Loucy (cell line): ENCODE results near the gene CETN3.

Experiments
- H2AFZ ChIP-seq: fragments of 200-600 bp; sonication (generic); 2 replicates; pipeline ENCODE4 v1.6.0; 2016; ENCODE audit warnings: antibody characterized with exemption, mild to moderate bottlenecking, low read length, moderate library complexity
- H3F3A ChIP-seq: fragments of 200-600 bp; 2 replicates; pipeline ENCODE4 v1.6.0; 2016; ENCODE audit warnings: antibody characterized with exemption, low read depth, mild to moderate bottlenecking
- H3K27me3 ChIP-seq: fragments of 200-600 bp; sonication (generic); 2 replicates; pipeline ENCODE4 v1.6.1; 2014; ENCODE audit warnings: low read length, mild to moderate bottlenecking; ENCODE audit not compliant: insufficient read depth, poor library complexity, severe bottlenecking
- H3K36me3 ChIP-seq: fragments of 200-600 bp; sonication (generic); 2 replicates; pipeline ENCODE4 v1.6.1; 2016; ENCODE audit warnings: low read length; ENCODE audit not compliant: insufficient read depth
- H3K4me1 ChIP-seq: fragments of 200-600 bp; sonication (generic); 2 replicates; pipeline ENCODE4 v1.5.1; 2014; ENCODE audit warnings: low read length, mild to moderate bottlenecking; ENCODE audit not compliant: insufficient read depth, poor library complexity, severe bottlenecking
- H3K4me2 ChIP-seq: fragments of 200-600 bp; sonication (generic); 2 replicates; pipeline ENCODE4 v1.6.0; 2014; ENCODE audit warnings: antibody characterized with exemption, low read length, low read depth, mild to moderate bottlenecking; ENCODE audit not compliant: poor library complexity, severe bottlenecking
- H3K4me3 ChIP-seq: fragments of 200-600 bp; sonication (generic); 2 replicates; pipeline ENCODE4 v1.5.1; 2014; ENCODE audit warnings: low read length, mild to moderate bottlenecking, mixed read lengths; ENCODE audit not compliant: poor library complexity, severe bottlenecking
- H3K79me2 ChIP-seq: fragments of 200-600 bp; sonication (generic); 2 replicates; pipeline ENCODE4 v1.6.1; 2014; ENCODE audit warnings: low read length; ENCODE audit not compliant: insufficient read depth
- H3K9ac ChIP-seq: fragments of 200-600 bp; sonication (generic); 2 replicates; pipeline ENCODE4 v1.6.0; 2014; ENCODE audit warnings: mild to moderate bottlenecking, low read depth, low read length, moderate library complexity; ENCODE audit not compliant: poor library complexity, severe bottlenecking
- H3K9me2 ChIP-seq: fragments of 200-600 bp; sonication (generic); replicated peaks from 2 replicates; pipeline ENCODE4 v1.6.1; 2016; ENCODE audit warnings: low read depth, low read length, mixed read lengths
- H3K9me3 ChIP-seq: fragments of 200-600 bp; sonication (generic); 2 replicates; pipeline ENCODE4 v1.6.1; 2014; ENCODE audit warnings: mild to moderate bottlenecking, antibody characterized with exemption, low read length, low read depth; ENCODE audit not compliant: insufficient read depth
- H4K20me1 ChIP-seq: fragments of 200-600 bp; sonication (generic); 2 replicates; pipeline ENCODE4 v1.6.0; 2014; ENCODE audit warnings: antibody characterized with exemption, low read length, mild to moderate bottlenecking; ENCODE audit not compliant: insufficient read depth, poor library complexity, severe bottlenecking
- EZH2phosphoT487 ChIP-seq: fragments of 200-600 bp; IDR thresholded peaks from 2 replicates; pipeline ENCODE4 v1.6.1; 2018; ENCODE audit warnings: antibody characterized with exemption, mild to moderate bottlenecking, moderate library complexity, borderline replicate concordance
- TF ChIP-seq, protein P1 (sequence below): fragments of 200-600 bp; sonication (generic); conservative IDR thresholded peaks from 2 replicates; pipeline ENCODE4 v1.5.1; 2014; ENCODE audit warnings: mild to moderate bottlenecking, antibody characterized with exemption, low read length

Gene CETN3

GRCh38 chr5:90387508-90387907 lies 22.0 kb downstream of the CETN3 start:
- TF ChIP-seq, protein P1, sequence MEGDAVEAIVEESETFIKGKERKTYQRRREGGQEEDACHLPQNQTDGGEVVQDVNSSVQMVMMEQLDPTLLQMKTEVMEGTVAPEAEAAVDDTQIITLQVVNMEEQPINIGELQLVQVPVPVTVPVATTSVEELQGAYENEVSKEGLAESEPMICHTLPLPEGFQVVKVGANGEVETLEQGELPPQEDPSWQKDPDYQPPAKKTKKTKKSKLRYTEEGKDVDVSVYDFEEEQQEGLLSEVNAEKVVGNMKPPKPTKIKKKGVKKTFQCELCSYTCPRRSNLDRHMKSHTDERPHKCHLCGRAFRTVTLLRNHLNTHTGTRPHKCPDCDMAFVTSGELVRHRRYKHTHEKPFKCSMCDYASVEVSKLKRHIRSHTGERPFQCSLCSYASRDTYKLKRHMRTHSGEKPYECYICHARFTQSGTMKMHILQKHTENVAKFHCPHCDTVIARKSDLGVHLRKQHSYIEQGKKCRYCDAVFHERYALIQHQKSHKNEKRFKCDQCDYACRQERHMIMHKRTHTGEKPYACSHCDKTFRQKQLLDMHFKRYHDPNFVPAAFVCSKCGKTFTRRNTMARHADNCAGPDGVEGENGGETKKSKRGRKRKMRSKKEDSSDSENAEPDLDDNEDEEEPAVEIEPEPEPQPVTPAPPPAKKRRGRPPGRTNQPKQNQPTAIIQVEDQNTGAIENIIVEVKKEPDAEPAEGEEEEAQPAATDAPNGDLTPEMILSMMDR = no peak
- no peak for TF ChIP-seq EZH2phosphoT487
- Histone ChIP-seq H3K4me2 (no peak overlapping the region), H2AFZ (no peak overlapping the region), H3K79me2 (no peaks in the 10 kb centered on the region), H3F3A (no peaks in the 10 kb centered on the region), H3K27me3 (no peaks in the 10 kb centered on the region), H3K9me3 (no peaks in the 10 kb centered on the region), H3K9ac (no peak overlapping the region), H3K4me1 (no peaks in the 10 kb centered on the region), H3K4me3 (no peak overlapping the region), H3K36me3 (0 out of 2 replicates have a peak, but pooled peaks cover 2% of the 10 kb centered on the region), H3K9me2 (no peaks in the 10 kb centered on the region), H4K20me1 (no peaks in the 10 kb centered on the region)

DNA sequence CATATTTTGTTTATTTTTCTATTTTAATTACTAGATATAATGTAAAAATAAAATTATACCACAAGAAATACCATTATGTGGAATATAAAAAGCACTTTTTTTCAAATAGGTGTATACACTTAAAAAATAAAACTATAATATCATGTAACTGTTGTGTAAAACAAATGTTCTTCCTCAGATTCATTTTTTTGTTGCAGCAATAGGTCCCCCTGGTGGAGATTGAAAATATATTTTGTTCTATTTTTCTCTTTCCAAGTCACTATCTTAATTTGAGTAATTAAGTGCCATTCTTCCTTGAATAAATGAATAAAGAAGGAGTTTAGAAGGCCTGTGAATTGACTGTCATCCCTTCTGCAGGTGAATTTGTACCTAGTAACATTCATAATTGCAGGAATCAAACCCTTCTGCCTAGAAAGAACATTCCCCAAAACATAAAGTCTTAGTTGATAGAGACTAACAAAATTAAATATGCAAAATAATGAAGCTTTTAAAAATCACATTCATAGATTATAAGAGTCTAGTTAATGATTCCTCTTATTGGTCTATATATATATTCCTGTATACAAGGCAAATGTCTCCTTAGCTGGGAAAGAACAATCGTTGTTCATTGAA lies 23.4 kb downstream of the CETN3 start:
- H3F3A ChIP-seq = no peaks in the 10 kb centered on the region
- no peaks in the 10 kb centered on the region for H3K4me1 ChIP-seq
- H3K36me3 ChIP-seq = no peaks in the 10 kb centered on the region
- TF ChIP-seq EZH2phosphoT487 = no peak
- TF ChIP-seq, protein P1 = peak; percentile 48
- H3K27me3 ChIP-seq = no peaks in the 10 kb centered on the region
- H3K4me3 ChIP-seq = no peak overlapping the region
- H3K9me3 ChIP-seq = no peaks in the 10 kb centered on the region
- no peak overlapping the region for H3K9ac ChIP-seq
- H2AFZ ChIP-seq = no peak overlapping the region
- no peak overlapping the region for H3K4me2 ChIP-seq
- no peaks in the 10 kb centered on the region for H4K20me1 ChIP-seq
- H3K79me2 ChIP-seq = no peaks in the 10 kb centered on the region
- no peaks in the 10 kb centered on the region for H3K9me2 ChIP-seq

GRCh38 chr5:90384389-90384788 lies 25.2 kb downstream of the CETN3 start:
- Histone ChIP-seq H3K4me2 (no peak overlapping the region), H3K4me3 (no peak overlapping the region), H3K9me3 (no peaks in the 10 kb centered on the region), H2AFZ (no peak overlapping the region), H3K4me1 (no peaks in the 10 kb centered on the region), H3K27me3 (no peaks in the 10 kb centered on the region), H4K20me1 (no peaks in the 10 kb centered on the region), H3K36me3 (no peaks in the 10 kb centered on the region), H3K9me2 (no peaks in the 10 kb centered on the region), H3F3A (no peaks in the 10 kb centered on the region), H3K79me2 (no peaks in the 10 kb centered on the region), H3K9ac (no peak overlapping the region)
- no peak for TF ChIP-seq EZH2phosphoT487
- TF ChIP-seq, protein P1 = no peak
